A549 (cell line): ENCODE results near the gene GLE1. TPM values are rescaled to one million over a fixed set of nuclear protein-coding genes. Genes with fewer than 3 reads are reported as not detected.
A peak's percentile ranks its signal among the peaks of the same experiment; 100 is the strongest.

Experiments used
- ATAC-seq, 2 experiments: fragments of 200-7000 bp in 1 of 2; fragments of >200 bp in 1 of 2; cut with Nextera tagmentation in 1 of 2; cut with Tn5 transposase in 1 of 2; 3 replicates each; pipeline versions ENCODE4 v1.8.0 to v1.9.1; 2018 to 2020; ENCODE audit warnings: mild to moderate bottlenecking in 1 of 2, moderate library complexity in 1 of 2
- CTCF ChIA-PET: fragments of 300-600 bp; sonication (Branson Sonifier 250); formaldehyde crosslinking; extraction: SDS; loops from one replicate; lab custom pipeline; 2021; ENCODE audit warnings: antibody characterized with exemption, inconsistent platforms; lab: Yijun Ruan, JAX
- POLR2A ChIA-PET: fragments of 350-600 bp; formaldehyde crosslinking; extraction: SDS; loops from one replicate; lab custom pipeline; 2021; ENCODE audit warnings: antibody characterized with exemption, inconsistent platforms; lab: Yijun Ruan, JAX
- DNase-seq, 2 experiments: peaks; one replicate each; pipeline versions ENCODE4 v3.0.0 to v3.0.0-alpha.2; 2011 to 2016; ENCODE audit warnings: low read depth in 1 of 2, low spot score in 1 of 2
- FAIRE-seq: peaks from 2 replicates; lab custom pipeline; 2011; peaks lifted over from hg19 to GRCh38; lab: Jason Lieb, UNC
- H3K27ac ChIP-seq, 2 experiments: fragments of >200 bp; sonication (Bioruptor Twin); formaldehyde crosslinking; 3 replicates each; pipeline ENCODE4 v1.5.1; 2016 to 2017
- H3K4me1 ChIP-seq: fragments of >200 bp; sonication (Bioruptor Twin); formaldehyde crosslinking; 3 replicates; pipeline ENCODE4 v1.6.1; 2016
- H3K4me2 ChIP-seq: fragments of >200 bp; sonication (Bioruptor Twin); formaldehyde crosslinking; 3 replicates; pipeline ENCODE4 v1.6.1; 2016
- H3K4me3 ChIP-seq: fragments of >200 bp; sonication (Bioruptor Twin); formaldehyde crosslinking; 3 replicates; pipeline ENCODE4 v1.5.1; 2016
- H3K9me3 ChIP-seq: fragments of >200 bp; sonication (Bioruptor Twin); formaldehyde crosslinking; 3 replicates; pipeline ENCODE4 v1.6.1; 2016
- CHD2 ChIP-seq: fragments of 150-350 bp; IDR thresholded peaks from 2 replicates; pipeline ENCODE4 v1.6.1; 2014; ENCODE audit warnings: low read length; ENCODE audit not compliant: partially characterized antibody
- EHF ChIP-seq: fragments of 250-450 bp; sonication (Bioruptor Pico); IDR thresholded peaks from 2 replicates; pipeline ENCODE4 v1.5.0; 2020; ENCODE audit warnings: mild to moderate bottlenecking
- FOSL2 ChIP-seq, 2 experiments: fragments of 450-650 bp in 1 of 2; fragments of >200 bp in 1 of 2; sonication (Bioruptor Twin) in 1 of 2; formaldehyde crosslinking; IDR thresholded peaks; 2 replicates each; pipeline versions ENCODE4 v1.5.0 to v1.6.1; 2016 to 2020; ENCODE audit warnings: mild to moderate bottlenecking in 1 of 2, moderate library complexity in 1 of 2
- FOXS1 ChIP-seq: fragments of 250-450 bp; sonication (Bioruptor Pico); IDR thresholded peaks from 2 replicates; pipeline ENCODE4 v1.5.0; 2020; ENCODE audit warnings: mild to moderate bottlenecking, moderate library complexity
- GATA3 ChIP-seq: IDR thresholded peaks from 2 replicates; pipeline ENCODE4 v1.6.1; 2012; ENCODE audit warnings: borderline replicate concordance
- HOXA7 ChIP-seq: fragments of 250-450 bp; sonication (Bioruptor Pico); IDR thresholded peaks from 2 replicates; pipeline ENCODE4 v1.5.0; 2020; ENCODE audit warnings: mild to moderate bottlenecking, moderate library complexity
- JUN ChIP-seq, 2 experiments: fragments of >200 bp; sonication (Bioruptor Twin); formaldehyde crosslinking; IDR thresholded peaks; 2 replicates in 1 of 2; 3 replicates in 1 of 2; pipeline ENCODE4 v1.6.1; 2016 to 2017
- JUNB ChIP-seq: fragments of >200 bp; sonication (Bioruptor Twin); formaldehyde crosslinking; IDR thresholded peaks from 2 replicates; pipeline ENCODE4 v1.6.1; 2016
- MAFK ChIP-seq: fragments of 450-650 bp; IDR thresholded peaks from 2 replicates; pipeline ENCODE4 v1.6.1; 2014; ENCODE audit not compliant: partially characterized antibody
- POLR2AphosphoS2 ChIP-seq: conservative IDR thresholded peaks from 2 replicates; pipeline ENCODE4 v1.6.1; 2012; ENCODE audit warnings: low read length, improper control_type of control experiment, inconsistent platforms
- RAD21 ChIP-seq, 2 experiments: fragments of >200 bp in 1 of 2; sonication (Bioruptor Twin) in 1 of 2; formaldehyde crosslinking in 1 of 2; IDR thresholded peaks in 1 of 2; conservative IDR thresholded peaks in 1 of 2; 2 replicates in 1 of 2; 3 replicates in 1 of 2; pipeline ENCODE4 v1.6.1; 2012 to 2018; ENCODE audit warnings: inconsistent platforms in 1 of 2
- REST ChIP-seq: fragments of 200-600 bp; sonication (generic); IDR thresholded peaks from 2 replicates; pipeline ENCODE4 v1.6.1; 2016; ENCODE audit warnings: antibody characterized with exemption, mild to moderate bottlenecking, moderate library complexity
- RFX5 ChIP-seq: fragments of 450-650 bp; IDR thresholded peaks from 2 replicates; pipeline ENCODE4 v1.7.1; 2014; ENCODE audit warnings: antibody characterized with exemption, mild to moderate bottlenecking, moderate library complexity
- SMC3 ChIP-seq: fragments of >200 bp; sonication (Bioruptor Twin); formaldehyde crosslinking; IDR thresholded peaks from 3 replicates; pipeline ENCODE4 v1.6.1; 2018; ENCODE audit warnings: inconsistent platforms
- ZSCAN20 ChIP-seq: fragments of 250-450 bp; sonication (Bioruptor Pico); IDR thresholded peaks from 2 replicates; pipeline ENCODE4 v1.8.0; 2022; ENCODE audit warnings: mild to moderate bottlenecking, moderate library complexity
- WGBS: methylation state at CpG from one replicate; pipeline ENCODE4 v1.1.6; 2017; ENCODE audit errors: missing lambda C conversion rate; 5-methylcytosine and 5-hydroxymethylcytosine counted together
- polyA plus RNA-seq, 4 experiments: library from polyadenylated mRNA; depleted of rRNA in 3 of 4; stranded (reverse); fragments of >200 nt; fragmentation: RNase III in 1 of 4; extraction: RNeasy Plus Mini Kit Qiagen cat#74134 plus additional on column Dnase treatment in 1 of 4; gene quantifications; 2 replicates in 3 of 4; 3 replicates in 1 of 4; pipeline ENCODE4 v1.2.3, GENCODE V29; 2011 to 2017
- TF ChIP-seq, protein P1 (sequence below): fragments of 450-650 bp; IDR thresholded peaks from 2 replicates; pipeline ENCODE4 v1.6.1; 2014; ENCODE audit warnings: antibody characterized with exemption
- TF ChIP-seq, protein P2 (sequence below): IDR thresholded peaks from 2 replicates; pipeline ENCODE4 v1.6.1; 2012; ENCODE audit warnings: low read depth, borderline replicate concordance
- TF ChIP-seq, protein P3 (sequence below): IDR thresholded peaks from 2 replicates; pipeline ENCODE4 v1.6.1; 2012
- TF ChIP-seq, protein P4 (sequence below): fragments of 250-450 bp; sonication (Bioruptor Pico); IDR thresholded peaks from 2 replicates; pipeline ENCODE4 v1.5.0; 2021; ENCODE audit warnings: mild to moderate bottlenecking, moderate library complexity, borderline replicate concordance
- TF ChIP-seq, protein P5 (sequence below): fragments of 150-350 bp; IDR thresholded peaks from 2 replicates; pipeline ENCODE4 v1.6.1; 2014; ENCODE audit warnings: low read depth, mild to moderate bottlenecking, low read length

The GLE1 gene
- polyA plus RNA-seq, 2 of the 4 experiments (the other 2 are of a cell fraction) = 31.5 to 49.2 TPM

DNA sequence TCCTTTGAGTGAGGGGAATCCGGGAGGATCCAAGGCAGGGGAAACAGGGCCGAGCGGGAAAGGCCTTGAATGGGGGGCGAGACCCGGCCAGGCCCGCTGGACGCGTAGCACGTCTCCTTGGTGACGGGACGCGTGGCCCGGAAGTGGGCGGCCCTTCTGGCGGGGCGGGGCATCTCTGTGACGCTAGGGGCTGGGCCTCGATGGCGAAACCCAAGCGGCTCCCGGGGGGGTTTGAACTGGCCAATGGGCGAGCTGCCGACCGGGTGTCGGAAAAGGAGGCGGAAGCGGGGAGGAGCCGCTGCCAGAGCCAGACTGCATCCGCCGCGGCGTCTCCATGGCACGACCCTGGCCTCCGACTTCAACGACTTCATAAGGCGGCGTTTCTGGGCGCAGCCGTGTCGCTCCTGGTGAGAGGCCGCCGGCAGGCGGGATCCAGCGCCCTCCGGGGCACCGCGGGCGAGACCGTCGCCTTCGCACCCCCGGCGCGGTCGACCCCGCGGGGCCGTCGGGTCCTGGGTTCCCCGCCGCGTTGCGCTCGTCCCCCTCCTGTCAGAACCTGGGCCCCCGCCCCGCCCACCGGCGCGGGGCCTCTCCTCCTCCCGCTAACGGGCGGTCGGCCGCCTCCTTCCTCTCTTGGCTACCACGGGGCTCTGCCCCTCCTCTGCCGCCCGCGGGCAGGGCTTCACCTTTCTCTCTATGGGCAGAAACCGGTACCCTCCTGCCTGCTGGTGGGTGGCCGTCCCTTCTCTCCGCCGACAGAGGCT is 48.5 kb upstream of the GLE1 start, which contains the start of gene ODF2 (continued):
- TF ChIP-seq, protein P1, sequence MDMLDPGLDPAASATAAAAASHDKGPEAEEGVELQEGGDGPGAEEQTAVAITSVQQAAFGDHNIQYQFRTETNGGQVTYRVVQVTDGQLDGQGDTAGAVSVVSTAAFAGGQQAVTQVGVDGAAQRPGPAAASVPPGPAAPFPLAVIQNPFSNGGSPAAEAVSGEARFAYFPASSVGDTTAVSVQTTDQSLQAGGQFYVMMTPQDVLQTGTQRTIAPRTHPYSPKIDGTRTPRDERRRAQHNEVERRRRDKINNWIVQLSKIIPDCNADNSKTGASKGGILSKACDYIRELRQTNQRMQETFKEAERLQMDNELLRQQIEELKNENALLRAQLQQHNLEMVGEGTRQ = peak; percentile 18; the same call in 1 of the 2 replicates
- TF ChIP-seq FOXS1 (CRISPR knock-in tag) = no peak
- no peak for TF ChIP-seq RFX5
- TF ChIP-seq CHD2 = no peak

DNA sequence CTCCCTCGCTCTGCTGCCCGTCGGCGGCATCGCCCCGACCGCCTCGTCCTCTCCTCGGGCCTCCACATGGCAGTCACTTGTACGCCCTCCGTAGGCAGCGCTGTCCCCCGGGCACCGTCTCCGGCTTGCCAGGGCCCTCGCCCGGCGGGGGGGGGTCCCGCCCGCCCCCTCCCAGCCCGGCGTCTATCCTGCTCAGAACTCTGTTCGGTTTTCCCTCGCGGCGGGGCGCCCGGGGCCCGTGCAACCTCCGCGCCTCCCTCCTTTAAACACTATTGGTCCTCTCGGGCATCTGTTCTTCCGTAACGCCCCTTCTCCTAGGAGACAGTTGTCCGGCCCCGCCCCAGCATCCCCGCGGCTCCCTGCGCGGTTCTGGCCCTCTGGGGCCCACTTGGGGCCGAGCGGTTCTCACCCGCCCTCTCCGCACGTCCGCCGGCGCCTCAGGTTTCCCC is 47.9 kb upstream of the GLE1 start:
- ChIA-PET CTCF (no interaction called here), POLR2A (no interaction called here)
- 0% methylated on average over 11 of the region's 48 CpGs for WGBS
- Histone ChIP-seq H3K4me3 (peak overlapping the region; percentile 100), H3K27ac (peak overlapping the region; percentile 89 to 95), H3K9me3 (no peaks in the 10 kb centered on the region), H3K4me1 (peaks cover 9% of the 10 kb centered on the region), H3K4me2 (peak overlapping the region; percentile 91)
- ATAC-seq (peak; percentile 88 to 89), FAIRE-seq (no peak), DNase-seq (peak; percentile 70 to 94)
- TF ChIP-seq RAD21 (conservative IDR thresholded peaks at IDR 0.05 in 1 of 2, IDR thresholded peaks at IDR 0.05 in 1 of 2) (no peak), JUN (IDR thresholded peaks at IDR 0.05) (0 out of 5 replicates have a peak, but pooled peaks of 1 of the 2 experiments have one; percentile 10), ZSCAN20 (CRISPR knock-in tag) (no peak), POLR2AphosphoS2 (no peak)
- TF ChIP-seq, protein P2, sequence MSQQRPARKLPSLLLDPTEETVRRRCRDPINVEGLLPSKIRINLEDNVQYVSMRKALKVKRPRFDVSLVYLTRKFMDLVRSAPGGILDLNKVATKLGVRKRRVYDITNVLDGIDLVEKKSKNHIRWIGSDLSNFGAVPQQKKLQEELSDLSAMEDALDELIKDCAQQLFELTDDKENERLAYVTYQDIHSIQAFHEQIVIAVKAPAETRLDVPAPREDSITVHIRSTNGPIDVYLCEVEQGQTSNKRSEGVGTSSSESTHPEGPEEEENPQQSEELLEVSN = peak; percentile 80
- TF ChIP-seq, protein P1 = peak; percentile 22; the same call in 1 of the 2 replicates
- TF ChIP-seq, protein P3, sequence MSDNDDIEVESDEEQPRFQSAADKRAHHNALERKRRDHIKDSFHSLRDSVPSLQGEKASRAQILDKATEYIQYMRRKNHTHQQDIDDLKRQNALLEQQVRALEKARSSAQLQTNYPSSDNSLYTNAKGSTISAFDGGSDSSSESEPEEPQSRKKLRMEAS = peak; percentile 72

DNA sequence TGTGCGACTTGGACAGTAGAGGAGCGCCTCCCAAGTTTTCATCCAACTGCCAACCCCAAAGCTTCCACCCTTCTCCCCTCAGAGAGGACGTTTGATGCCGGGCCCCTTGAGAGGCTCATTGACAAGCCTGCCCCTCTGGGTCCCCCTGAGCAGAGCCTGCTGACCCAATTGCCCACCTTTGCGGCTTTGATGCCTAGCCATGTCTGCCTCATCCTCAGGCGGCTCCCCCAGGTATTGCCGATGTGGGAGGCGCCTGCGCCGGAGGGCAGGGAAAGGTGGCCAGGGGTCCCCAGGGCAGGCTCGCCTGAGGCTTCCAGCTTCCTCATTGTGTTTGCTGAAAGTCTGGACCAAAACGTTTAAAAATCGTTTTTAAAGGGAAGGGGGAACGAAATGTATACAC is 47.3 kb upstream of the GLE1 start:
- POLR2A ChIA-PET = no interaction called here
- peaks cover 9% of the 10 kb centered on the region for H3K4me1 ChIP-seq
- CTCF ChIA-PET = interaction anchor here (0.6 to 1.5 kb wide), 3 partner anchors 18 to 162 kb away, joined by 3 to 8 read pairs (median 5); partner anchors contain the start of gene CERCAM
- peak overlapping the region; percentile 91 for H3K4me2 ChIP-seq
- DNase-seq = no peak
- no peak for FAIRE-seq
- TF ChIP-seq REST = no peak
- TF ChIP-seq SMC3 = no peak
- no peak for TF ChIP-seq JUNB
- TF ChIP-seq, protein P4, sequence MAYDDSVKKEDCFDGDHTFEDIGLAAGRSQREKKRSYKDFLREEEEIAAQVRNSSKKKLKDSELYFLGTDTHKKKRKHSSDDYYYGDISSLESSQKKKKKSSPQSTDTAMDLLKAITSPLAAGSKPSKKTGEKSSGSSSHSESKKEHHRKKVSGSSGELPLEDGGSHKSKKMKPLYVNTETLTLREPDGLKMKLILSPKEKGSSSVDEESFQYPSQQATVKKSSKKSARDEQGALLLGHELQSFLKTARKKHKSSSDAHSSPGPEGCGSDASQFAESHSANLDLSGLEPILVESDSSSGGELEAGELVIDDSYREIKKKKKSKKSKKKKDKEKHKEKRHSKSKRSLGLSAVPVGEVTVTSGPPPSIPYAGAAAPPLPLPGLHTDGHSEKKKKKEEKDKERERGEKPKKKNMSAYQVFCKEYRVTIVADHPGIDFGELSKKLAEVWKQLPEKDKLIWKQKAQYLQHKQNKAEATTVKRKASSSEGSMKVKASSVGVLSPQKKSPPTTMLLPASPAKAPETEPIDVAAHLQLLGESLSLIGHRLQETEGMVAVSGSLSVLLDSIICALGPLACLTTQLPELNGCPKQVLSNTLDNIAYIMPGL (CRISPR knock-in tag) = no peak
- no peak for TF ChIP-seq HOXA7 (CRISPR knock-in tag)
- TF ChIP-seq, protein P5, sequence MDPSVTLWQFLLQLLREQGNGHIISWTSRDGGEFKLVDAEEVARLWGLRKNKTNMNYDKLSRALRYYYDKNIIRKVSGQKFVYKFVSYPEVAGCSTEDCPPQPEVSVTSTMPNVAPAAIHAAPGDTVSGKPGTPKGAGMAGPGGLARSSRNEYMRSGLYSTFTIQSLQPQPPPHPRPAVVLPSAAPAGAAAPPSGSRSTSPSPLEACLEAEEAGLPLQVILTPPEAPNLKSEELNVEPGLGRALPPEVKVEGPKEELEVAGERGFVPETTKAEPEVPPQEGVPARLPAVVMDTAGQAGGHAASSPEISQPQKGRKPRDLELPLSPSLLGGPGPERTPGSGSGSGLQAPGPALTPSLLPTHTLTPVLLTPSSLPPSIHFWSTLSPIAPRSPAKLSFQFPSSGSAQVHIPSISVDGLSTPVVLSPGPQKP = no peak
- TF ChIP-seq GATA3 = no peak
- no peak for TF ChIP-seq JUN (IDR thresholded peaks at IDR 0.05)
- no peak for TF ChIP-seq EHF (CRISPR knock-in tag)
- no peak for TF ChIP-seq FOSL2 (IDR thresholded peaks at IDR 0.05)
- no peak for TF ChIP-seq FOSL2 (CRISPR knock-in tag; IDR thresholded peaks at IDR 0.05)
- TF ChIP-seq MAFK = no peak
- TF ChIP-seq, protein P2 = no peak
- peak overlapping the region; percentile 89 to 95; a peak in 5 of 6 replicates for H3K27ac ChIP-seq
- no peaks in the 10 kb centered on the region for H3K9me3 ChIP-seq
- H3K4me3 ChIP-seq = peak overlapping the region; percentile 100
- ATAC-seq = no peak
- 64% methylated on average over 14 of the region's 14 CpGs for WGBS
